GM21619 (cell line): ENCODE measurements around the gene RNF5.
"Not testable (repeated sequence)": the region's sequence is repeated elsewhere in the genome, so short reads cannot be mapped to it uniquely, and the experiment has no call there.

Experiments
- ATAC-seq: cut with Tn5 transposase; IDR thresholded peaks from one replicate; pipeline ENCODE4 v1.9.1; 2021; ENCODE audit not compliant: unreplicated experiment

Gene RNF5

DNA sequence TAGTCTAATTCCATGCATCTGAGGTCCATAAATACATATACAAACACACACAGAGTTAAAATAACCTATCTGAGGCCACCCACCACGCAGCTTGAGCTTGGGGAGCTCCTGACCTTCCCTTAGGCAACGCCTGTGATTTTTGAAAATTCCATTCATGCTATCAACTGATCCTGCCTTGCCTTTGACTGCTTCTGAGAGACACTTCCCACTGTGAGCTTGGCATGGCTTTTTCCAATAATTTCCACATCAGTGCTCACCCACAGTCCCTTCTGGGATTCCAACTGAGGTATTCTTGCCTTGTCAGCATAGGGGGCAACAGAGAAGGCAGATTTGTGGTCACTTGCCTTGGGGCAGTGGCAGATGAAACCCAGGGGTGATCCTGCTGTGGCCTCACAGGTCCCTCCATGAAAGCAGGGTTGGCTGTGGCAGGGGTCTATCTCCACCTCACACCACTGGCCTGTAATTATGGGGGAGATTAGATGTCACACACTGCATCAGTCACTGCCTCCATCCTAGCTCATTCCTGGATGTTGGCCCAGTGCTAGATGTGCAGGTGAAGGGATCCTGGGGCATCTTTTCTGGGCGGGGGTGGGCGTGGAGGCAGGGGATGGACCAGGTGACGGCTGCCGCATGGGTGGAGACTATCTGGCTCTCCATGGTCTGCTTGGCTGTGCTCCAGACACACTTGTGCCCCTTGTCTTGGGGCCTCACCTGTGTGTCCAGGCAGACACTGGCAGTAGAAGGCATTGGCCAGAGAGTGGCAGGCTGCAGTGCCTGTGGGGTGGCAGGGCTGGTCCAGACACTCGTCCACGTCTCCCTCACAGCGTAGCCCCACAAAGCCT is 25.4 kb downstream of the RNF5 start:
- ATAC-seq, result no peak

GRCh38 chr6:32204268-32204715 is 26.1 kb downstream of the RNF5 start:
- no peak for ATAC-seq

- ATAC-seq, result no peak
These were observed 30.8 kb downstream of the RNF5 start for GRCh38 chr6:32208996-32209395.

GRCh38 chr6:32210191-32210601 is 32.0 kb downstream of the RNF5 start:
- ATAC-seq, result no peak

DNA sequence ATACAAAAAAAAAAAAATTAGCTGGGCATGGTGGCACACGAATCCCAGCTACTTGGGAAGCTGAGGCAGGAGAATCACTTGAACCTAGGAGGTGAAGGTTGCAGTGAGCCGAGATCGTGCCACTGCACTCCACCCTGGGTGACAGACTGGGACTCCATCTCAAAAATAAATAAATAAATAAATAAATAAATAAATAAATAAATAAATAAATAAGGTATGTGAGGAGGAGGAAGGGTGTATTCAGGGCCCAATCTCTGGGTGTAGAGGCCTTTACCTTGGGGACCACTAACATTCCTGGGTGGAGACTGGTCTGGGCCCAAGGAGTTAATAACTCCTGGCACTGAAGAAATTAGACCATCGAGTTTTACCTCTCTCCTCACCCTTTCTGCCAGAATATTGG is 33.2 kb downstream of the RNF5 start:
- ATAC-seq, result not testable (repeated sequence)

- ATAC-seq, result no peak
These were observed 34.0 kb downstream of the RNF5 start for GRCh38 chr6:32212076-32212760.

GRCh38 chr6:32213649-32214048 is 35.4 kb downstream of the RNF5 start:
- ATAC-seq, result no peak

- ATAC-seq, result no peak
These were observed 35.9 kb downstream of the RNF5 start for GRCh38 chr6:32214126-32214525.

GRCh38 chr6:32215617-32216016 is 37.4 kb downstream of the RNF5 start:
- ATAC-seq, result no peak

- ATAC-seq, result no peak
These were observed 38.1 kb downstream of the RNF5 start for GRCh38 chr6:32216285-32216684.

DNA sequence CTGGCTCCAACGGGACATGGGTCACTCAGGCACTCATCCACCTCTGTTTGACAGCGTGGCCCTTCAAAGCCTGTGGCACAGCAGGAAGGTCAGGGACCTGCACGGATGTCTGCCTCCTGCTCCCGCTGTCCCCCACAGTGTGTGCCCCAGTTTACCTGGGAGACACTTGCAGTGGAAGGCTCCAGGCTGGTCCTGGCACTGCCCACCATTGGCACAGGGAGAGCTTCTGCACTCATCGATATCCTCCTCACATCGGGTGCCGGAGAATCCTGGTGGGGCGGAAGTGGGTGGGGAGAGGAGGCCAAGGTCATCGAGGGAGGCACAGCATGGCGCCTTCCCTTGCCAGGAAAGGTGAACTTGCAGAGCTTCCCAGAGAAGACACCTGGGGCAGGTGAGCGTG is 38.8 kb downstream of the RNF5 start:
- ATAC-seq, result no peak

DNA sequence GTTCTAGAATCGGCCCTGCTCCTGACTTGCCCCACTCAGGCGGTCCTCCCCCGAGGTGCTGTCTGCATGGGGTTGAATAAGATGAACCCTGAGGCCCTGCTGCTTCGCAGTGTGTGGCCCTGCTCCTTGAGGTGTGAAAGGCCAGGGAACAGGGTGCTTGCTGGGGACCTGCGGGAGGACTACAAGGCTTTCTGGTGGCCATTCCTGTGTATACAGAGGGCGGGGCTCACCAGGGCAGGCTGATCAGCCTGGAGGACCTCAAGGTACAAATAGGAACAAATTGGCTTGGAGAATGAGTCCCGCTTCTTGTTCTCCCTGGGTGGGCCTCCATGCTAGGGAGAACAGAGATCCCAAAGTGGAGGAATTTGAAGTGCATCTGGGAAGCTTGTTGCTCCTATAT is 40.0 kb downstream of the RNF5 start:
- no peak for ATAC-seq

DNA sequence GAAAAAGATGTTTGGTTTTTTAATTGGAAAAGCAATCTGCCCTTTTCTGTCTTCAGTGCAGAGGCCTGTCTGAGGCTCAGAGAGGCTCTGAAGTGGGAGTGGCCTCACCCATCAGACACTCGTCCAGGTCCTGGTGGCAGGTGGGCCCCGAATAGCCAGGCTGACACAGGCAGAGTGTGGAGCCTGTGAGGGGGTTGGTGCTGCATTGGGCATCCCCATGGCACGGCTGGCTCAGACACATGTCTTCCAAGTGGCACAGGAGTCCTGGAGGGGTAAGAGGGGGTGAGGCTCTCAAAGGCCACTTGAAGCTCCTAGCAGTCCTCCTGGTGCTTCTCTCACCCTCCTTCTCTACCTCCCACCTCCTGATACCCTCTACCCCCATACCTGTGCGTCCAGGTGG is 41.8 kb downstream of the RNF5 start:
- ATAC-seq, result no peak

DNA sequence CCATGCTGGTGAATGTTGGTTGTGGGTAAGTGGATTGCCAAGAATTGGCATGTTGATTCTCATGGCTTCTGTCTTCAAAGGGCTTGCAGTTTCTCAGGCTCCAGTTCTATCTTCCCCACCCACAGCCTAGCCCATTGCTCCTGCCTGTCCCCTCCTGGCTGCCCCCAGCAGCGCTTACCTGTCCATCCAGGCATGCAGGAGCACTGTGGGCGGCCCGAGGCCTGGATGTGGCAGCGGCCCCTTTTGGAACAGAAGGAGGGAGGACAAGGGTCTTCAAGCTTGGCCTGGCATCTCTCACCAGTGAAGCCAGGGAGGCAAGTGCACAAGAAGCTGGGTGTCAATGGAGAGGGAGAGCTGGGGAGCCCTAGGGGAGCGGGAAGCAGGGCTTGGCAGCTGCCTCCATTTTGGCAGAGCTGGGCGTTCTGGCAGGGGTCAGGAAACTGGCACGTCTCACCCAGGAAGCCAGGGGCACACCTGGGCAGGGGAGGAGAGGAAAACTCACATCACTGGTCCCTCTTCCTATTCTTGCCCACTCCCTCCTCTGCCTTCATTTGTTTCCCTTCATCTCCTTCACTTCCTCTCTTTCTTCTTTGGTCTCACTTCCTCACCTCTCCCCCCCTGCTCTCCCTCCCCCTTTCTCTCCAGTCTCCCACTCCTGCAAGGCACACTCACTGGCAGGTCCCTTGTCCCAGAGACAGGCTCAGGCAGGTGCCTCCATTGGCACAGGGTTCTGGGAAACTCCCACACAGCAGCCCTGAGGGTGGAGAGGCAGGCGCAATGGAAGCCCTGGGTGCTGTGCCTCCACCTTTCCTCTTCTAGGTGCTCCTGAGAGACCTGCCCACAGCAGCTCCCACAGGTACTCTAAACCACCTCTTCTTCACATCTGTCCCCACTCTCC is 44.4 kb downstream of the RNF5 start:
- ATAC-seq, result no peak

GRCh38 chr6:32223258-32224235 is 45.3 kb downstream of the RNF5 start, which contains the start of gene NOTCH4:
NOTCH4 (minus strand) TSS chr6:32224067; CDS start chr6:32223928, 139 bp downstream.
- no peak for ATAC-seq

DNA sequence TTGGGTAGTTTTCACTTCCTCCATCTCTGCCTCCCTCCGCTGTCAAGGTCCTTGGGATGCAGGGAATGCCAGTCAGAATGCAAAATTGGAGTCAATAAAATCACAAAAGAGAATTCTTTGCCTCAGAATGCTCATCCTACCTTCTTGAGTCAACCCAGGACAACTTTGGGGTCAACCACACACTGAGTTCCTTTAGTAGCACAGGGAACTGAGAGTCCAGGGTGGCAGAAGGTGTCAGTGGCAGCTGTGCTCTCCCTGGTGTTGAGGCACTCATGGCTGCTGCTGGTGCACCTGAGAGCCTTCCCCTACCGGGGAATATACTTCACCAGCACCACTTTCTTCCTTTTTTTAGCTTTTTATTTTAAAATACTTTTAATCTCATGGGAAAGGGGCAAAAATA is 46.5 kb downstream of the RNF5 start:
- ATAC-seq, result no peak

DNA sequence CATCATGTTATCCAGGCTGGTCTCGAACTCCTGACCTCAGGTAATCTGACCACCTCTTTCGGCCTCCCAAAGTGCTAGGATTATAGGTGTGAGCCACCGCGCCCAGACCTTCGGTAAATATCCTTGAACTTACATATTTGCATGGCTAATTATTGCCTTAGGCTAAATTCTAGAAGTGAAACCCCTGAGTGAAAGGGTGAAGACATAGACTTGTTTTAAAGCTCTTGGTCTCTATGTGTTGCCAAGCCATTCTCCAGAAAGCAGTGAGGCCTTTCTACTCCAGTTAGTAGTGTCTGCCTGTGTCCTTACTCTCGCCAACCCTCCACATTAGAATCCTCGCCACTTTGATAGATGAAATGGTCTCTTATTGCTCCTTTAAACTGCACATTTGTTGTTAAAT is 48.2 kb downstream of the RNF5 start:
- no peak for ATAC-seq
